ENCODE results near the gene CD248.
A peak's percentile ranks its signal among the peaks of the same experiment; 100 is the strongest.
"Not testable (repeated sequence)": the region's sequence is repeated elsewhere in the genome, so short reads cannot be mapped to it uniquely, and the experiment has no call there.

The CD248 gene

DNA sequence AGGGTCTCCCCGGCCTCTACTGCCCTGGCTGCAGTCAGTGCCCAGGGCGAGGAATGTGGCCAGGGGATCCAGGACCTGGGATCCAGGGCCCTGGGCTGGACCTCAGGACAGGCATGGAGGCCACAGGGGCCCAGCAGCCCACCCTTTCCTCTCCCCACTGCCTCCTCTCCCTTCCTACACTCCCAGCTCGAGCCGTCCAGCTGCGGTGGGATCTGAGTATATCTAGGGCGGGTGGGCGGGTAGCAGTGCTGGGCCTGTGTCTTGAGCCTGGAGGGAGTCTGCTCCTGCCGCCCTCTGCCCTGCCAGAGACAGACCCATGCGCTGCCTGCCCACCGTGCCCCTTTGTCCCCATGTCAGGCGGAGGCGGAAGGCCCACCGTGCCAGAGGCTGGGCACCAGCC lies 40.2 kb downstream of the CD248 start:
- DNase-seq (ENCODE audit: low read depth in 3 of 3): not testable (repeated sequence)

DNA sequence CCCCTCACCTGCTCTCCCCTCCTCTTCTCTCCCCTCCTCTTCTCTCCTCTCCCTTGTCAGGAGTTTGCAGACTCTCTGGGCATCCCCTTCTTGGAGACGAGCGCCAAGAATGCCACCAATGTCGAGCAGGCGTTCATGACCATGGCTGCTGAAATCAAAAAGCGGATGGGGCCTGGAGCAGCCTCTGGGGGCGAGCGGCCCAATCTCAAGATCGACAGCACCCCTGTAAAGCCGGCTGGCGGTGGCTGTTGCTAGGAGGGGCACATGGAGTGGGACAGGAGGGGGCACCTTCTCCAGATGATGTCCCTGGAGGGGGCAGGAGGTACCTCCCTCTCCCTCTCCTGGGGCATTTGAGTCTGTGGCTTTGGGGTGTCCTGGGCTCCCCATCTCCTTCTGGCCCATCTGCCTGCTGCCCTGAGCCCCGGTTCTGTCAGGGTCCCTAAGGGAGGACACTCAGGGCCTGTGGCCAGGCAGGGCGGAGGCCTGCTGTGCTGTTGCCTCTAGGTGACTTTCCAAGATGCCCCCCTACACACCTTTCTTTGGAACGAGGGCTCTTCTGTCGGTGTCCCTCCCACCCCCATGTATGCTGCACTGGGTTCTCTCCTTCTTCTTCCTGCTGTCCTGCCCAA lies 40.7 kb downstream of the CD248 start:
- DNase-seq (ENCODE audit: low read depth in 3 of 3): no peak

DNA sequence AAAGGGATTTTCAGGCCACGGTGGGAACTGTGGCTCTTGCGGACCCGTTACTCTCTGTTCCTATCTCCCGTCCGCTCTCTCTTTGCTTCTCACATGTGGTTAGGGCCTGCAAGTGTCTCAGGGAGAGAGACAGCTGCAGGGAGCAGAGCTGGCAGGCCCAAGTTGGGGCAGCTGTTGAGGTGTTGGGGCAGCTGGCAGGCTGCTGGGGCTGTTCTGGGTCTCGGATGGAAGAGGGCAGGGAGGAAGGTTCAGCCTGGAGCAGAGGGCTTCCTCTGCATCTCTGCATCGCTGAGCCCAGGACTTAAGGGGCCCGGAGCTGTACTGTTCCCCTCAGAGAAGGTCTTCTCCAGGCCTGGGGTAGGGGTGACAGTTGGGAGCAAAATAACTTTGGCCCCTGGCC lies 41.4 kb downstream of the CD248 start:
- DNase-seq (ENCODE audit: low read depth in 3 of 3): no peak

DNA sequence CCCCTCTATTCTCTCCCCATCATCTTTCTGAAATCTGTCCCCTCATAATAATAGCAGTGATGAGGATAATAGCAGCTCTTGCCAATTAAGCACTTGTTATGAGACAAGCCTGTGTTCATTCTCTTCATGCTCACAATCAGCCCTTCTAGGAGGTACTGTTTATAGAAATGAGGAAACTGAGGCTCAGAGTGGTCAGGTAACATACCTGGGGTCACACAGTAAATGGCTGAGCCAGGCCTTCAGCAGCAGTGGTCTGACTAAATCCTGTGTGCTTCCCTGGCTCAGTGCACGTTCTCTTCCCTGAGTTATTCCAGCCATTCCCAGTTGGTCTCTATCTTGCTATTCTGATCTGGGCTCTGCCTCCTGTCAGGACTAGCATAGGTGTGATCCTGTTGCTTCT lies 42.6 kb downstream of the CD248 start:
- DNase-seq (ENCODE audit: low read depth in 3 of 3): no peak

DNA sequence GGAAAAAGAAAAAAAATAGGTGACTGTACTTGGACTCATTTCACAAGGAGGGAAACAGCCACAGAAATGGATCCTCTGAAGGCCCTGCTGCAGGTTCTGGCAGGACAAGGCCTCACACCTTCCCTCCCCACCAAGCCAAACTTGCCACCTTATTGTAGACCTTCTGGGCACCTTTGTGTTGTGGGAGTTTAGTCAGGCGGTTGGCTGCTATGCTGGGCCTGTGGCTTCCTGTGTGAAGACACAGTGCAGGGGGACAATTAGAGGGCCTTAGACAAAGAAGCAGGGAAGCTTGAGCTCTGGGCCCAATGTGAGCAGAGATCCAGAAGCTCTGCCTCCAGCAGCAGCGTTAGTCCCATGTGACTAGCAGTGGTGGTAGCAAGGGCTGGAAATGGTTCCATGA lies 44.2 kb downstream of the CD248 start:
- DNase-seq (ENCODE audit: low read depth in 3 of 3): no peak

DNA sequence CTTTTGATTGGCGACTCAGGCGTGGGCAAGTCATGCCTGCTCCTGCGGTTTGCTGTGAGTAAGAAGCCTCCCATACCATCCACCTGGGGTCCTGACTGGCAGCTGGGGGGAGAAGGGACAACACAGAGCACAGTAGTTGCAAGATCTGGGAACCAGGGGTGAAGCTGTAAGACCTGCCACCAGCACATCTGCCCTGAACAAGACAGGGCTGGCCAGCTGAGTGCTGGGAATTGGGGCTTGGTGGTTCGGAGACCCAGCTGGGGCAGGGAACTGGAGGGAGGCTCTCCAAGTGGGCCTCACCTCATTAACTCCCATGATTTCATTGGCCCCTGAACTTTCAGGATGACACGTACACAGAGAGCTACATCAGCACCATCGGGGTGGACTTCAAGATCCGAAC lies 45.0 kb downstream of the CD248 start:
- no peak for DNase-seq (ENCODE audit: low read depth in 3 of 3)

DNA sequence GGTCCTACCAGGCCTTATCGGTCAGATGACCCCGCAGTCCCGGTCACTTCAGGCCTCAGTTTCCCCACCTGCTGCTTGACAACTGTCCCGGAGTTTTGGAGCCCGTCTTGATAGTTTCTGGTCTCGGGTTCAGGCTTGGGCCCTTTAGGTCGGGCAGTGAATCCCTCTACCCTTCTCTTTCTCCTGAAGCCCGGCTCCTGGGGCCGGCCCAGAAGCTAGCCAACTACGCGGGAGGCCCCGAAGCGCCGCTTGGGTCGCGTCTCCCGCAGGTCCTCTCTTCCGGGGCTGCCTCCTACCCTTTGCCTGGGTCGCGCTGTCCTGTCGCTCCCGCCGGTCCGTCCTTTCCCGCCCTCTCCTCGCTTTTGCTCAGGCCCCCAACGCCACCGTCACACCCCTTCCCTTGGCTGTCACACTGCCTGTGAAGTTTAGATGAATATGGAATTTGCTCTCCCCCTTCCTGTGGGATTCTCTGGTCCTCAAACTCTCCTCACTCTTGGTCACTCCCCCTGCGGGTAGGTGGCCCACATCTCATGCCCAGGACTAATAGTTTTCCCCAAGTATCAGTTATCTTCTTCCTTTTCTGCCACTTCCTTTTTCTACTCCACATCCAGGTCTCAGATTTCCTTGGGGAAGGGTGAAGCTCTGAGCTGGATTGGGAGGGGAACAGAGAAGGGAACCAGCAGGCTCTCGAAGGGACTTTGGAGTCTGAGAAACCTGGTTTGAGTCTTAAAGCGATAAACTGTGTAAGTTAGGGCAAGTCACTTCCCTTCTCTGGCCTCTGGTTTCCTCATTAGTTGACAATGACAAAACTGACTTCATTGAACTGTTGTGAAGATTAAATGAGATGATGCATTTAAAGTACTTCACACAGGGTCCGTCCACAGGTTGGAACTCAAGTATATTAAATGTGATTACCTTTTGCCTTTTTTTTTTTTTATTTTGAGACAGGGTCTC lies 47.6 kb downstream of the CD248 start:
- no peak for DNase-seq (ENCODE audit: low read depth in 3 of 3)

DNA sequence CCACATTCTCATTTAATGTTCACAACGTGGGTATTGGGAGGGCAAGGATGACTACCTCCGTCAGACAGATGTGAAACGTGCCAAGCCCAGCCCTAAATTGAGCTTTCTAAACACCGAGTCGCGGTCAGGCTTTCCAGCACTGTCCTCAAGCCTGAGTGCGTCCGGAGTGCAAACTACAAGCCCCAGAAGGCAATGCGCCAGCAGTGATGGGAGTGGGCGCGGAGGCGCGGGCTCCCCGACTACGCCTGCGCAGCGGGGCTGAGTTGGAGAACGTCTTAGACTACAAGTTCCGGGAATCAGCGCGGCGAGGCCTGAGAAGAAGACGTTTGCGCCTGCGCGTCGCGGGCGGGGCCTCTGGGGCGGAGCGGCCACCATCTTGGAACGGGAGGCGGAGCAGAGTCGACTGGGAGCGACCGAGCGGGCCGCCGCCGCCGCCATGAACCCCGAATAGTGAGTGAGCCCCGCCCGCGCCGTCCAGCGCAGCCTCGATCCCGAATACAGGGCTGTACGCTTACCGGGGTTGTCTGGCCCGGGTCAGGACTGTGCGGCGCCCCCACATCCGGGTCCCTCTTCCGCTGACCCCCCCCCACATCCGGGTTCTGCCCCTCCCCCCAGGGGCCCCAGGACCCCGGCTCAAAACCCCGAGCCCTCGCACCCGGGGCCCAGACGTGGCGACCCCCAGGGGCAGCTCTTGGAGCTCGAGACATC lies 48.4 kb downstream of the CD248 start, which contains the start of gene RAB1B:
Gene RAB1B (plus strand): TSS at position 396 of the 708 bp plus-strand sequence. CDS start 41 bp downstream, at position 437.
- DNase-seq (ENCODE audit: low read depth in 3 of 3): peak; percentile 99 to 100 (median 99)

DNA sequence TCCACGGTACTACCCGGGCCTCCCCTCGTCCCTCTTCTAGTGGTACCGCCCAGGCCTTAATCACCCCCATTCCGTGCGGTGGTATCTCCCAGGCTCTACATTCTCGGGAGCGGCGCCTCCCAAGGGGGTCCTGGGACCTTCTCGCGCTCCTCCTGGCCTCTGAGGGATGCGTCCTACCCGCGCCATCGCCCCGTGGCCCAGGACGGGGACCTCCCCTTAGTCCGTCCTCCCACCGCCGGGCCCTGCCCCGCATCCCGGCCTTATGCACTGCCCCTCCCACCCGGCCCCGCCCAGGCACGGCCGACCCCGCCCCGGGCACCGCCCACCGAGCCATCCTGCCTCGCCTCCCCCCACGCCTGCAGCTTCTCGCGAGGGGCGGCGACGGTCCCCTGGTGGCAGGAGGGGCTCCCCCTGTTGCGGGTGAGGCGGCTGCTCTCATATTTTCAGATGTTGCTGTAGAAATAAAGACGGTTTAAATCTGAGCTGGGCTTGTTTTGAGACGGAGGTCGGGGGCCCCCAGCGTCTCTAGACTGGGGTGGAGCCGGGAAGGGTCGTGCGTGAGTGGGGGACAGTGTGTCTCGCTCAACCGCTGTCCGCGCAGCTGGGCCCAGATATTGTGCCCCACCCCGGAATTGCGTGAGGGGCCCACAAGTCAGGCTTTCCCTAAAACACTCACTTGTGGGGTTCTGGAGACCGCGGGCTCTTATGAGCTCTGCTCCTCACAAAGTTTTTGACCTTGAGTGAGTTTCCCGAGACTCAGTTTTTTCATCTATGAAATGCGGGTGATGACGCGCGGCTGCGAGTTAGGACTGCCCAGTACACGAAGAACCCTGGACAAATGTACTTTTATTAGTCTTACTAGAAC lies 49.2 kb downstream of the CD248 start:
- DNase-seq (ENCODE audit: low read depth in 3 of 3): peak; percentile 75 to 81 (median 75)

DNA sequence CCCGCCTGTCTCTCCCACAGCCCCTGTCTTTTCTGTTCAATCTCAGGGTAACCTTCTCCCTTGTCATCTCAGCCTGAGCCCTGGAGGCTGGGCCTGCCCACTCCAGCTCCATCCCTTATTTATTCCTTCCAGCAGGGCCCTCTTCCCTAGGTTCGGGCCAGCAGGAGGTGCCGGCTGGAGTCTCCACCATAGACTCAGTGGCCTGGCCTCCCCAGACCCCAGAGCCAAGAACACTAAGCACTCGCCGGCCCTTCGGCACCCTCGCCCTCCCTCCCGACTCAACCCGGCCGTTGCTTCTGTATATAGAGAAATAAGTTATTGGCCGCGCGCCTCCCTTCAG lies 49.8 kb downstream of the CD248 start:
- DNase-seq (ENCODE audit: low read depth in 3 of 3): no peak

DNA sequence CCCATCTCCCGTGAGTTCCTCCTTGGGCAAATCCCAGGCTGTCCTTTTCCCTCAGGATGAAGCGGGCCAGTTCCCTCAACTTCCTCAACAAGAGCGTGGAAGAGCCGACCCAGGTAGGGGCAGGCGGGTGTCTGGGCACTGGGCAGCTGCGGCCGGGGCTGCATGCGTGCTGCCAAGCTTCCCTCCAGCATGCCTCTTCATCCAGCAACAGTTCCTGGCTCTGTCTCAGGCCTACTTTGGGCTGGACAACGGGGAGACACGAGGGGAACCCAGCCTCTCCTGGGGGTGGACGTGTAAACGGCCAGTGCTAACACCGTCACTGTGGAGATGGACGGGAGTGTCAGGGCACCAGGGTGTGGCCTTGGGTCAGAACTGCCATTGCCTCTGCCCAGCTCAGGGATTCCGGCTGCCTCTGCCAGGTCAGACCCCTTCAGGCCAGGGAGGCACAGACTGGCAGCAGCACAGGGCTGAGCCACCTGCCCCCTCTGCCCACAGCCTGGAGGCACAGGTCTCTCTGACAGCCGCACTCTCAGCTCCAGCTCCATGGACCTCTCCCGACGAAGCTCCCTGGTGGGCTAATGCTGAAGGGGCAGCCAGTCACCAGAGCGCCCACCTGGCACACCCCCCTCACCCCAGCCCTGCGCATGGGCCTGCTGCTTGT lies 50.3 kb downstream of the CD248 start:
- DNase-seq (ENCODE audit: low read depth in 3 of 3): no peak

DNA sequence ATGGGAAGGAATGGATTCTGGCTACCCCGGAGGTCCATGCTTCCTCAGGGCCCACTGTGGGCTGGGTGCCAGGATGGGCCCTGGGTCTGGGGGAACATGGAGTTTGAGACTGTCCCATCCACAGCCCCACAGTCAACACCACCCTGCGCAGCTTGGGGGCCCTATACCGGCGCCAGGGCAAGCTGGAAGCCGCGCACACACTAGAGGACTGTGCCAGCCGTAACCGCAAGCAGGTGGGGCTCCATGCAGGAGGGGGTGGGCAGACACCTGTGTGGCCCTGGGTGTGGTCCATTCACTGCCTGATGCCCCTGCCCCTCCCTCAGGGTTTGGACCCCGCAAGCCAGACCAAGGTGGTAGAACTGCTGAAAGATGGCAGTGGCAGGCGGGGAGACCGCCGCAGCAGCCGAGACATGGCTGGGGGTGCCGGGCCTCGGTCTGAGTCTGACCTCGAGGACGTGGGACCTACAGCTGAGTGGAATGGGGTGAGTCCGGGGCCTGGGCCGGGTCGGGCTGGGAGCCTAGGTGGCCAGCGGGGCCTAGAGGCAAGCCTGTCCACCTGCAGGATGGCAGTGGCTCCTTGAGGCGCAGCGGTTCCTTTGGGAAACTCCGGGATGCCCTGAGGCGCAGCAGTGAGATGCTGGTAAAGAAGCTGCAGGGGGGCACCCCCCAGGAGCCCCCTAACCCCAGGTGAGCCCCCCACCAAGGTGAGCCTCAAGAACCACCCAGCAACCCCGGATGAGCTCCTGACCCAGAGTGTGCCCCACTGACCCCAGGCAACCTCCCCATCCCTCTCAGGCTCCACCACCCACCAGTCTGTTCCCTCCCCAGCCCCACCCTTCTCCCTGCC lies 51.1 kb downstream of the CD248 start:
- DNase-seq (ENCODE audit: low read depth in 3 of 3): no peak

DNA sequence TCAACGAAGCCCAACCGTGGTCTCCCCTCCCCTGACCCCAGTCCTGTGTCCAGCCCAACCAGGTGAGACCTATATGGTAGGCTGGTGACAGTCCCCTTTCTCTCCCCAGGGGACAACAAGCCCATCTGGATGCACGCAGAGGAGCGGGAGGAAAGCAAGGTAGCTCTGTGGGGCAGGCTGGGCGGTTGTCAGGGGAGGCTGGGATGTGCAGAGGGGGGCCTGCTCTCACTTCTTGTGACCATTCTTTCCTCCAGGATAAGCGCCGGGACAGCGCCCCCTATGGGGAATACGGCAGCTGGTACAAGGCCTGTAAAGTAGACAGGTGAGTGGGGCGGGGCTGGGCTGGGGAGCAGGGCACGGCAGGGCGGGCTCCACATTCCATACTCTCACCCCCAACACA lies 51.9 kb downstream of the CD248 start:
- DNase-seq (ENCODE audit: low read depth in 3 of 3): no peak

Data from stimulated activated CD4-positive, alpha-beta T cell treated with anti-CD3 and anti-CD28 coated beads, TNF-alpha, amount 100 ng/mL, for 4 hours (primary cell).